Aorta (tissue), 5 donors: ENCODE measurements around the gene SIDT1. TPM values are rescaled to one million over a fixed set of nuclear protein-coding genes. Genes with fewer than 3 reads are reported as not detected.

ENCODE experiments used
- ATAC-seq: fragments of 200-7000 bp; cut with Tn5 transposase; one replicate; pipeline ENCODE4 v1.9.1; 2022; ENCODE audit warnings: moderate library complexity; ENCODE audit not compliant: low FRiP score
- DNase-seq, 2 donors: peaks; one replicate each; pipeline ENCODE4 v3.0.0-alpha.2; 2020
- H3K27ac ChIP-seq, 2 donors: one replicate each; pipeline ENCODE4 v1.5.1; 2013; ENCODE audit warnings: low read length in 2 of 2, mild to moderate bottlenecking in 2 of 2, moderate library complexity in 2 of 2, control low read depth in 1 of 2, inconsistent platforms in 1 of 2, low read depth in 1 of 2
- H3K27me3 ChIP-seq, 2 donors: one replicate each; pipeline ENCODE4 v1.6.1; 2013; ENCODE audit warnings: control low read depth in 1 of 2, low read length in 1 of 2, mild to moderate bottlenecking in 1 of 2, moderate library complexity in 1 of 2; ENCODE audit not compliant: insufficient read depth in 2 of 2, control insufficient read depth in 1 of 2
- H3K36me3 ChIP-seq, 2 donors: one replicate each; pipeline ENCODE4 v1.6.1; 2013; ENCODE audit warnings: control low read depth in 1 of 2, low read length in 1 of 2, mild to moderate bottlenecking in 1 of 2; ENCODE audit not compliant: insufficient read depth in 2 of 2, control insufficient read depth in 1 of 2
- H3K4me1 ChIP-seq, 2 donors: one replicate each; pipeline ENCODE4 v1.6.1; 2013; ENCODE audit warnings: low read length in 2 of 2, control low read depth in 1 of 2, mild to moderate bottlenecking in 1 of 2, moderate library complexity in 1 of 2; ENCODE audit not compliant: insufficient read depth in 2 of 2, control insufficient read depth in 1 of 2
- H3K4me3 ChIP-seq, 2 donors: one replicate each; pipeline ENCODE4 v1.5.1; 2013; ENCODE audit warnings: low read length in 2 of 2, control low read depth in 1 of 2, mild to moderate bottlenecking in 1 of 2
- H3K9me3 ChIP-seq: one replicate; pipeline ENCODE4 v1.6.1; 2013; ENCODE audit warnings: mild to moderate bottlenecking, low read length; ENCODE audit not compliant: control insufficient read depth
- WGBS, 2 donors: extraction: QIAGEN DNeasy Blood & Tissue Kit; methylation state at CpG; one replicate each; pipeline ENCODE4 v1.1.7; 2013; 5-methylcytosine and 5-hydroxymethylcytosine counted together
- intact Hi-C, 2 donors: fragments of 100-400 bp; cut with DNase I; formaldehyde crosslinking; loops; one replicate each; pipeline versions ENCODE4 v1.14.2 to v1.15.0; 2022
- polyA plus RNA-seq, 2 donors: library from polyadenylated mRNA; stranded (reverse); fragments of 200-250 nt; gene quantifications; one replicate each; pipeline ENCODE4 v1.2.3, GENCODE V29; 2013
- total RNA-seq, 2 donors: library from RNA; stranded (reverse); fragmentation: NEBNext Ultra II Directional; extraction: Animal tissue kit (Norgen Biotek cat#: 25700); gene quantifications; one replicate each; pipeline ENCODE4 v1.2.1, GENCODE V29; 2021
- donor health status: healthy with polysubstance abuse.
- donor health status: Bipolar disorder and iron deficiency.
- donor health status: DM: no; HTN: no; CAD: no.
- donor health status: DM: no; HTN: no; CAD: no.
- donor health status: DM: yes; HTN: yes; CAD: no.

SIDT1 gene
- total and polyA plus RNA-seq, 4 donors: 0.08 to 3.8 (median 2.4) TPM

GRCh38 chr3:113571360-113571759, 39.0 kb downstream of the SIDT1 start:
- H3K4me1 ChIP-seq: no peaks in the 10 kb centered on the region
- intact Hi-C loops: no loop called here
- ATAC-seq (no peak), DNase-seq (no peak)
- WGBS, 2 donors: 62 to 72% methylated on average over 2 of the region's 2 CpGs
- H3K27me3 ChIP-seq: no peaks in the 10 kb centered on the region
- H3K9me3 ChIP-seq: no peaks in the 10 kb centered on the region
- no peak overlapping the region for H3K4me3 ChIP-seq
- no peak overlapping the region for H3K27ac ChIP-seq
- H3K36me3 ChIP-seq: no peaks in the 10 kb centered on the region

DNA sequence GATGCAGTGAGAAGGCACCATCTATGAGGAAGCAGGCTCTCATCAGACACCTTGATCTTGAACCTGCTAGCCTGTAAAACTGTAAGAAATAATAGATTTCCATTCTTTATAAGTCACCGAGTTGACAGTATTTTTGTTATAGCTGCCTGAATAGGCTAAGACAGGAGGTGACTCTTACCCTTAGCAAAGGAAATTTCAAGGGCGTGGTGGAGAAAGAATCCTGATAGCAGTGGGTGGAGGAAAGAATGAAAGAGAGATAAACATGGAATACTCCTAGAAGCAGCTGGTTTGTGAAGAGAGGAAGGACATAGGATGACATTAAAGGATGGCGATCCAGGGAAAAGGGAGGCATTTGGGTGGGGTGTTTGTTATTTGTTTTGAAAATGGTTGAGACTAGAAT, 41.4 kb downstream of the SIDT1 start:
- H3K27ac ChIP-seq: no peak overlapping the region
- H3K4me3 ChIP-seq: no peak overlapping the region
- WGBS, 2 donors: 63 to 66% methylated on average over 3 of the region's 3 CpGs
- no peaks in the 10 kb centered on the region for H3K27me3 ChIP-seq
- DNase-seq (no peak), ATAC-seq (no peak)
- H3K36me3 ChIP-seq: no peaks in the 10 kb centered on the region
- intact Hi-C loops: no loop called here
- no peaks in the 10 kb centered on the region for H3K4me1 ChIP-seq
- no peaks in the 10 kb centered on the region for H3K9me3 ChIP-seq

DNA sequence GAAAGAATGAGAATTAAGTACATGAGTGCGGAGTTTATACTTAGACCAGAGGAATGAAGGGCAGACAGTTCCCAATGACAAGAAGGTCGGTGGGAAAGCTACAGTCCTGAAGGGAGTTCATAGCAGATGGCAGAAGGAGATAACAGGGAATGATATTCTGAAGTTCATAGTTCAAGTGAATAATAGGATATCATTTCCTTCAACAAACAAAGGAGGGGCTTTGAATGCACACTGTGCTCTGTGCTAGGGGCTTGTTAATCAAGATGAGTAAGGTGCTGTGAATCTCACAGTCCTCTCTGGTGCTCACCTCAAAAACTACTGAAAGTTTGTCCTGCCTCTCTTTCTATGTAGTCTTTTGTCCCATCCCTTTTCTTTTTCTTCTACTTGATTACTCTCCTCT, 41.9 kb downstream of the SIDT1 start:
- 19 to 30% methylated on average over 2 of the region's 2 CpGs for WGBS, 2 donors
- intact Hi-C loops: no loop called here
- Histone ChIP-seq H3K27ac (no peak overlapping the region), H3K9me3 (no peaks in the 10 kb centered on the region), H3K36me3 (no peaks in the 10 kb centered on the region), H3K27me3 (no peaks in the 10 kb centered on the region), H3K4me1 (no peaks in the 10 kb centered on the region), H3K4me3 (no peak overlapping the region)
- ATAC-seq (no peak), DNase-seq (no peak)

DNA sequence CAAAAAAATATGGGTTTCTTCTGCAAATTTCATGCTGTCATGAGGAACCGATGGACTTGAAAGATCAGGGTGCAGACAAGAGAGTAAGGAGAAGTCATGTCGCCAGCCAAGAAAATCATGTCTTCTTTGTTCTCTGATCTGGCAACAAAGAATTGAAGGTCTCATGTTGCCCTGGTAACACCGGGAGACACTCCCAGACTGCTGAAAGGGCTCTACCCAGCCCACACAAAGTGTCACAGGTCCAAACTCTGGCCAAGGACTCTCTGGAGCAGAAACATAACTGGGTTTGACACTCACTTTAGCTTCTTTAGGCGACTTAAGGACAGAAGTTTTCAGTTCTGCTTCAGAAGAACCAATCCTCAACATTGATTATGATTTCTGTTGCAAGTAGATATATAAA, 42.9 kb downstream of the SIDT1 start:
- H3K4me1 ChIP-seq: no peaks in the 10 kb centered on the region
- no peak for DNase-seq
- no peaks in the 10 kb centered on the region for H3K27me3 ChIP-seq
- intact Hi-C loops: no loop called here
- no peak for ATAC-seq
- H3K27ac ChIP-seq: no peak overlapping the region
- no peaks in the 10 kb centered on the region for H3K36me3 ChIP-seq
- 12 to 23% methylated on average over 4 of the region's 4 CpGs for WGBS, 2 donors
- no peak overlapping the region for H3K4me3 ChIP-seq
- no peaks in the 10 kb centered on the region for H3K9me3 ChIP-seq

DNA sequence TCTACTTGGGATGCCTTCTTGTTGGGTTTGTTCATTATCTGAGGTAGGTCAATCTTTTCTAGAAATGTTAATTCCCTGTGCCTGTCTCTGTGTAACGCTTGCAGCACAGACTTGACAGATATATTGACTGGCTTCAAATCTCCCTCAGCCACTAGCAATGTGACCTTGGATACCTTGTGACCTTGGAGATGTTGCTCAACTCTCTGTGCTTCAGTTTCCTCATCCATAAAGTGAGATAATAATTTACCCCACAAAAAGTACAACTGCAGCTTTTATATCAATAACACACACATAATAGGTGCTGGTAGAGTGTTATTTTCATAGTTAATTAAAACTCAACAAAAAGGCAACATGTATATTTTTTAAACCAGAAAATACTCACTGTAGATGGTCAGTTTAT, 52.9 kb downstream of the SIDT1 start:
- intact Hi-C loops: no loop called here
- no peak overlapping the region for H3K27ac ChIP-seq
- WGBS, 2 donors: 31 to 79% methylated on average over 1 of the region's 1 CpG
- H3K36me3 ChIP-seq: no peaks in the 10 kb centered on the region
- H3K4me3 ChIP-seq: no peak overlapping the region
- DNase-seq: no peak
- H3K9me3 ChIP-seq: no peaks in the 10 kb centered on the region
- peaks cover 0 to 2% of the 10 kb centered on the region in 2 donors for H3K27me3 ChIP-seq
- no peaks in the 10 kb centered on the region for H3K4me1 ChIP-seq
- ATAC-seq: no peak

DNA sequence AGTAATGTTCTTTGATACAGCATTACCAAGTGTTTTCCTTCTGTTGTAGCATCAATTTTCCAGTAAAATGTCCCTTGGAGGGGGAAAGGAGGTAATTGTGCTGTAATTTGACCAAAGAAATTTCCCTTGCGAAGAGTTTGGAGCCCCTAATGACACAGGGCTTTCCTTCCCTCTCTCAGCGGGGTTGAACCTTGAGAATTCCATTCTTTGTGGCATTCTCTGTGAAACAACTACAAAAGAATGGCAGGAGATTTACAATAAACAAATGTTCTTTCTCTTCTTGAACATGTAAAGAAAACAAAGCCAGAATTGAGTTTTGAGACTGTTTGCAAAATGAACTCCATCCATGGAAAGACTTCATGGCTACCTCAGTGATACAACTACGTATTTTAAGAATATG, 53.4 kb downstream of the SIDT1 start:
- 68% methylated on average over 3 of the region's 3 CpGs for WGBS, 2 donors
- intact Hi-C loops: no loop called here
- no peaks in the 10 kb centered on the region for H3K36me3 ChIP-seq

GRCh38 chr3:113588806-113589205, 56.5 kb downstream of the SIDT1 start:
- no peak for ATAC-seq
- intact Hi-C loops: no loop called here

More for the DNA sequence above, 53.4 kb downstream of the SIDT1 start:
- Histone ChIP-seq H3K4me1 (no peaks in the 10 kb centered on the region), H3K27ac (no peak overlapping the region), H3K4me3 (no peak overlapping the region), H3K9me3 (no peaks in the 10 kb centered on the region), H3K27me3 (peaks cover 0 to 2% of the 10 kb centered on the region in 2 donors)
- ATAC-seq (no peak), DNase-seq (no peak)

GRCh38 chr3:113589971-113590370, 57.6 kb downstream of the SIDT1 start:
- no peak for ATAC-seq
- intact Hi-C loops: no loop called here
- H3K27me3 ChIP-seq: no peaks in the 10 kb centered on the region
- no peaks in the 10 kb centered on the region for H3K9me3 ChIP-seq
- no peaks in the 10 kb centered on the region for H3K4me1 ChIP-seq
- 28 to 33% methylated on average over 1 of the region's 1 CpG for WGBS, 2 donors
- DNase-seq: no peak
- no peak overlapping the region for H3K4me3 ChIP-seq
- no peaks in the 10 kb centered on the region for H3K36me3 ChIP-seq
- H3K27ac ChIP-seq: no peak overlapping the region

More at GRCh38 chr3:113588806-113589205, 56.5 kb downstream of the SIDT1 start:
- Histone ChIP-seq H3K4me1 (no peaks in the 10 kb centered on the region), H3K36me3 (no peaks in the 10 kb centered on the region), H3K27ac (no peak overlapping the region), H3K27me3 (no peaks in the 10 kb centered on the region), H3K4me3 (no peak overlapping the region), H3K9me3 (no peaks in the 10 kb centered on the region)
- WGBS, 2 donors: 90 to 93% methylated on average over 2 of the region's 2 CpGs
- DNase-seq: no peak

GRCh38 chr3:113590983-113591382, 58.6 kb downstream of the SIDT1 start:
- no peaks in the 10 kb centered on the region for H3K36me3 ChIP-seq

More at GRCh38 chr3:113590983-113591382, 58.6 kb downstream of the SIDT1 start:
- Histone ChIP-seq H3K9me3 (no peaks in the 10 kb centered on the region), H3K4me3 (no peak overlapping the region), H3K27ac (no peak overlapping the region), H3K4me1 (no peaks in the 10 kb centered on the region), H3K27me3 (no peaks in the 10 kb centered on the region)
- 33 to 47% methylated on average over 1 of the region's 1 CpG for WGBS, 2 donors
- DNase-seq (no peak), ATAC-seq (no peak)
- intact Hi-C loops: no loop called here
